Dedifferentiated amniotic fluid mesenchymal stem cell (primary cell): ENCODE measurements around the gene STK32B.
"Not testable (repeated sequence)": the region's sequence is repeated elsewhere in the genome, so short reads cannot be mapped to it uniquely, and the experiment has no call there.

Experiments
- DNase-seq: peaks from one replicate; pipeline ENCODE4 v3.0.0-alpha.2; 2016; ENCODE audit errors: extremely low spot score

STK32B gene

GRCh38 chr4:5030221-5030620 is 21.1 kb upstream of the STK32B start:
- DNase-seq: no peak

- DNase-seq: no peak
These were observed 20.4 kb upstream of the STK32B start for GRCh38 chr4:5030927-5031326.

GRCh38 chr4:5032813-5033212 is 18.5 kb upstream of the STK32B start:
- DNase-seq: no peak

GRCh38 chr4:5033281-5033841 is 17.9 kb upstream of the STK32B start:
- DNase-seq: no peak

- no peak for DNase-seq
These were observed 17.1 kb upstream of the STK32B start for GRCh38 chr4:5034206-5034605.

GRCh38 chr4:5036239-5036638 is 15.0 kb upstream of the STK32B start:
- DNase-seq: no peak

- peak; percentile 96 for DNase-seq
These were observed 13.4 kb upstream of the STK32B start for GRCh38 chr4:5037553-5038551.

GRCh38 chr4:5039800-5040199 is 11.5 kb upstream of the STK32B start:
- no peak for DNase-seq

- no peak for DNase-seq
These were observed 10.2 kb upstream of the STK32B start for GRCh38 chr4:5040856-5041620.

- DNase-seq: no peak
These were observed 9.6 kb upstream of the STK32B start for GRCh38 chr4:5041699-5042098.

GRCh38 chr4:5043579-5043978 is 7.7 kb upstream of the STK32B start:
- no peak for DNase-seq

GRCh38 chr4:5044341-5044740 is 6.9 kb upstream of the STK32B start:
- no peak for DNase-seq

- no peak for DNase-seq
These were observed 6.2 kb upstream of the STK32B start for GRCh38 chr4:5045097-5045496.

- no peak for DNase-seq
These were observed 2.6 kb upstream of the STK32B start for GRCh38 chr4:5048721-5049120.

GRCh38 chr4:5050520-5051277 is 581 bp upstream of the STK32B start:
- DNase-seq: peak; percentile 81

- DNase-seq: no peak
These were observed 973 bp downstream of the STK32B start for GRCh38 chr4:5052204-5052702.

- no peak for DNase-seq
These were observed 1.6 kb downstream of the STK32B start for GRCh38 chr4:5052726-5053425.

GRCh38 chr4:5054532-5054931 is 3.3 kb downstream of the STK32B start:
- no peak for DNase-seq

GRCh38 chr4:5055411-5055810 is 4.1 kb downstream of the STK32B start:
- no peak for DNase-seq

- DNase-seq: no peak
These were observed 14.8 kb downstream of the STK32B start for GRCh38 chr4:5066101-5066500.

- not testable (repeated sequence) for DNase-seq
These were observed 15.7 kb downstream of the STK32B start for GRCh38 chr4:5066968-5067367.
